ENCODE results near the gene TXNRD1.
"Not testable (repeated sequence)": the region's sequence is repeated elsewhere in the genome, so short reads cannot be mapped to it uniquely, and the experiment has no call there.

Gene TXNRD1

GRCh38 chr12:104323899-104324298 is 108.3 kb downstream of the TXNRD1 start:
- no peak for DNase-seq (ENCODE audit: low read depth in 1 of 2, low spot score in 1 of 2)
- H3K27ac ChIP-seq (replicated peaks), result no peak overlapping the region
- TF ChIP-seq POLR2AphosphoS5 (IDR thresholded peaks at IDR 0.05; ENCODE audit: low read depth) (no peak), GABPA (IDR thresholded peaks at IDR 0.05; ENCODE audit: low read depth) (no peak), CTCF (IDR thresholded peaks at IDR 0.05; ENCODE audit: insufficient read depth, low read length) (no peak), SPI1 (IDR thresholded peaks at IDR 0.05; ENCODE audit: borderline replicate concordance, low read depth) (no peak), REST (IDR thresholded peaks at IDR 0.05; ENCODE audit: insufficient replicate concordance, low read depth) (no peak)
- H3K27me3 ChIP-seq (ENCODE audit: insufficient read depth, poor library complexity, severe bottlenecking), result no peaks in the 10 kb centered on the region
- H3K4me3 ChIP-seq (replicated peaks; ENCODE audit: insufficient read depth, low read length), result no peak overlapping the region

DNA sequence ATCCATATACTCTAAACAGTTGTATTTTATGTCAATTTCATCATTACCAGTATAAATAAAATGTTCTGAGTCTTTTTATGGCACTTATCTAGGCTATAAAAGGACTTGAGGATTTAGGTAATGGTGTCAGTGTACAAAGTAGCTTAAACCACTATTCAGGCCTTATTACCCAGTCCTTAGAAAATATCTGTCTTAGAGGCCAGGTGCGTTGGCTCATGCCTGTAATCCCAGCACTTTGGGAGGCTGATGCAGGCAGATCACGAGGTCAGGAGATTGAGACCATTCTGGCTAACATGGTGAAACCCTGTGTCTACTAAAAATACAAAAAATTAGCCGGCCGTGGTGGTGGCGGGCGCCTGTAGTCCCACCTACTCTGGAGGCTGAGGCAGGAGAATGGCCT is 112.7 kb downstream of the TXNRD1 start:
- not testable (repeated sequence) for DNase-seq (ENCODE audit: low read depth in 1 of 2, low spot score in 1 of 2); H3K4me3 ChIP-seq (replicated peaks; ENCODE audit: insufficient read depth, low read length); H3K27me3 ChIP-seq (ENCODE audit: insufficient read depth, poor library complexity, severe bottlenecking); H3K27ac ChIP-seq (replicated peaks)

DNA sequence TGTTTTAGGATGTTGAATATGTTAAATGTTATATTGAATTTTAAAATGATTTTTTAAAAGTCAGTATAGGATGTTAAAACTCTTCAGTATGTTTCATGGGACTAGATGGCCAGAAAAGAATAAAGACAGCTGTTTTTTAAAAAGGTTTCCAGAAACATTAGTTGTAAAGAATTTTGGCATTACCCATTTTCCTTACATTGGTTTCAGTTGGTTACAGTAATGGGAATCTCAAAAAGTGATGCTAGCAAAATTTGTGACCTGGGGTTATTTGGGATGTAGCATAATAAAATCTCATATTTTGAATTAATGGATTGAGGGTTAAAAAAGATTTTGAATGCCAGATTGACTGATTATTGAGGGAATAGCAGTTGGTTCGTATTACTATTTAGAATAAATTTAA is 113.2 kb downstream of the TXNRD1 start:
- H3K27ac ChIP-seq (replicated peaks), result no peak overlapping the region
- H3K27me3 ChIP-seq (ENCODE audit: insufficient read depth, poor library complexity, severe bottlenecking), result no peaks in the 10 kb centered on the region
- TF ChIP-seq POLR2AphosphoS5 (IDR thresholded peaks at IDR 0.05; ENCODE audit: low read depth) (no peak), REST (IDR thresholded peaks at IDR 0.05; ENCODE audit: insufficient replicate concordance, low read depth) (no peak), CTCF (IDR thresholded peaks at IDR 0.05; ENCODE audit: insufficient read depth, low read length) (no peak)
- H3K4me3 ChIP-seq (replicated peaks; ENCODE audit: insufficient read depth, low read length), result no peak overlapping the region
- DNase-seq (ENCODE audit: low read depth in 1 of 2, low spot score in 1 of 2), result no peak

- H3K27me3 ChIP-seq (ENCODE audit: insufficient read depth, poor library complexity, severe bottlenecking), result no peaks in the 10 kb centered on the region
- no peak overlapping the region for H3K4me3 ChIP-seq (replicated peaks; ENCODE audit: insufficient read depth, low read length)
- TF ChIP-seq SPI1 (IDR thresholded peaks at IDR 0.05; ENCODE audit: borderline replicate concordance, low read depth), result no peak
- TF ChIP-seq REST (IDR thresholded peaks at IDR 0.05; ENCODE audit: insufficient replicate concordance, low read depth), result no peak
- TF ChIP-seq POLR2AphosphoS5 (IDR thresholded peaks at IDR 0.05; ENCODE audit: low read depth), result no peak
- no peak for TF ChIP-seq CTCF (IDR thresholded peaks at IDR 0.05; ENCODE audit: insufficient read depth, low read length)
- no peak for TF ChIP-seq GABPA (IDR thresholded peaks at IDR 0.05; ENCODE audit: low read depth)
- no peak overlapping the region for H3K27ac ChIP-seq (replicated peaks)
- DNase-seq (ENCODE audit: low read depth in 1 of 2, low spot score in 1 of 2), result no peak
Measured at GRCh38 chr12:104329707-104330532, 114.3 kb downstream of the TXNRD1 start.

All from HL-60 (cell line).